Lower leg skin (tissue), 4 donors: ENCODE data around the gene CACNA1S. TPM values are rescaled to one million over a fixed set of nuclear protein-coding genes. Genes with fewer than 3 reads are reported as not detected.

Source experiments
- DNase-seq, 2 donors: peaks; one replicate each; pipeline ENCODE4 v3.0.0-alpha.2; 2019; ENCODE audit warnings: low spot score in 2 of 2
- H3K4me3 ChIP-seq: fragments of 200-600 bp; sonication (generic); 2 replicates; pipeline ENCODE4 v1.5.1; 2017; ENCODE audit warnings: mild to moderate bottlenecking, low read depth; ENCODE audit not compliant: poor library complexity, severe bottlenecking
- POLR2A ChIP-seq, 2 donors: fragments of 450-650 bp; IDR thresholded peaks; one replicate each; pipeline ENCODE4 v1.6.1; 2016 to 2017; ENCODE audit warnings: antibody characterized with exemption in 2 of 2, mild to moderate bottlenecking in 1 of 2, moderate library complexity in 1 of 2
- WGBS, 2 donors: methylation state at CpG; one replicate each; pipeline ENCODE4 v1.1.5; 2018; 5-methylcytosine and 5-hydroxymethylcytosine counted together
- intact Hi-C: fragments of 100-400 bp; cut with DNase I; formaldehyde crosslinking; loops from one replicate; pipeline ENCODE4 v1.15.0; 2023; ENCODE audit warnings: low total_unique reads
- total RNA-seq, 4 donors: library from RNA; depleted of rRNA; stranded (reverse); fragments of >200 nt; gene quantifications; one replicate each; pipeline ENCODE4 v1.1.0, GENCODE V29; 2016
- TF ChIP-seq, protein P1 (sequence below), 3 donors: fragments of 450-650 bp; IDR thresholded peaks; one replicate each; pipeline ENCODE4 v1.5.1; 2016; ENCODE audit warnings: antibody characterized with exemption in 3 of 3, mild to moderate bottlenecking in 3 of 3, moderate library complexity in 2 of 3

Gene CACNA1S
- total RNA-seq, 4 donors from 2014 or later: 0.04 TPM; not detected in 3

DNA sequence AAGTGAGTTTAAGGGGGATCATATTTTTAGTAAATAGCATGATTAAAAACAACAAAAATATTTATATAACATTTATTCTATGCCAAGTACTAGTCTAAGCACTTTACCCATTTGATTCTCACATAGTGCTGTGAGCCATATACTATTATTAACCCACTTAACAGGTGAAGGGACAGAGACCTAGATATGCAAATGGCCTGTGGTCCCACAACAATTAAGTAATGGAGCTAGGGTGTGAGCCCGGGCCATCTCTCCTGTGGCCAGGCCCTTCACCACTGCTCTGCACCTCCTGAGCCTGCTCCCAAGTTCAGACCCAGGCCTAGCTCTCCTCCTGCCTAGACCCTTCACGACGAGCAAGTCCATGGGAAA lies 14.2 kb upstream of the CACNA1S start:
- TF ChIP-seq, protein P1, sequence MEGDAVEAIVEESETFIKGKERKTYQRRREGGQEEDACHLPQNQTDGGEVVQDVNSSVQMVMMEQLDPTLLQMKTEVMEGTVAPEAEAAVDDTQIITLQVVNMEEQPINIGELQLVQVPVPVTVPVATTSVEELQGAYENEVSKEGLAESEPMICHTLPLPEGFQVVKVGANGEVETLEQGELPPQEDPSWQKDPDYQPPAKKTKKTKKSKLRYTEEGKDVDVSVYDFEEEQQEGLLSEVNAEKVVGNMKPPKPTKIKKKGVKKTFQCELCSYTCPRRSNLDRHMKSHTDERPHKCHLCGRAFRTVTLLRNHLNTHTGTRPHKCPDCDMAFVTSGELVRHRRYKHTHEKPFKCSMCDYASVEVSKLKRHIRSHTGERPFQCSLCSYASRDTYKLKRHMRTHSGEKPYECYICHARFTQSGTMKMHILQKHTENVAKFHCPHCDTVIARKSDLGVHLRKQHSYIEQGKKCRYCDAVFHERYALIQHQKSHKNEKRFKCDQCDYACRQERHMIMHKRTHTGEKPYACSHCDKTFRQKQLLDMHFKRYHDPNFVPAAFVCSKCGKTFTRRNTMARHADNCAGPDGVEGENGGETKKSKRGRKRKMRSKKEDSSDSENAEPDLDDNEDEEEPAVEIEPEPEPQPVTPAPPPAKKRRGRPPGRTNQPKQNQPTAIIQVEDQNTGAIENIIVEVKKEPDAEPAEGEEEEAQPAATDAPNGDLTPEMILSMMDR (IDR thresholded peaks at IDR 0.05): no peak
- TF ChIP-seq POLR2A (IDR thresholded peaks at IDR 0.05): no peak

DNA sequence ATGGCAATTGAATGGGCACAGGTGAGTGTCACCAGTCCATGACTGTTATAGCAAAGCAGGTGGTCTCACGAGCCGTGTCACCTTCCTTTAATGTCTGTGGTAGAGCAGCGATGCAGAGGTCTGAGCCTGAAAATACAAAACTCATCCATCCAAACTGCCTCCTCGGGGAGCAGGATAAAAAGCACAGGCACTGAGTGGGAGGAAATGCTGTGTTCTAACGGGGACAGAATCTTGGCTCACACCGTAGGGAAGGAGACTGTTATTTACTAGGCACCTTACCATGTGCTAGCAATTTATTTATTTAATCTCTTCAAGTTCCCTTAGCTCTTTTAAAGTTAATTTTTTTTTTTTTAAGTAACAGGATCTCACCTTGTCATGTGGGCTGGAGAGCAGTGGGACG lies 13.6 kb upstream of the CACNA1S start:
- H3K4me3 ChIP-seq: no peak overlapping the region
- intact Hi-C loops: no loop called here
- no peak for DNase-seq
- 74 to 76% methylated on average over 7 of the region's 7 CpGs for WGBS, 2 donors
- TF ChIP-seq POLR2A (IDR thresholded peaks at IDR 0.05): no peak
- TF ChIP-seq, protein P1 (IDR thresholded peaks at IDR 0.05): no peak

More for the DNA sequence above, 14.2 kb upstream of the CACNA1S start:
- intact Hi-C loops: no loop called here
- no peak for DNase-seq
- WGBS, 2 donors: 75 to 91% methylated on average over 3 of the region's 3 CpGs
- no peak overlapping the region for H3K4me3 ChIP-seq

DNA sequence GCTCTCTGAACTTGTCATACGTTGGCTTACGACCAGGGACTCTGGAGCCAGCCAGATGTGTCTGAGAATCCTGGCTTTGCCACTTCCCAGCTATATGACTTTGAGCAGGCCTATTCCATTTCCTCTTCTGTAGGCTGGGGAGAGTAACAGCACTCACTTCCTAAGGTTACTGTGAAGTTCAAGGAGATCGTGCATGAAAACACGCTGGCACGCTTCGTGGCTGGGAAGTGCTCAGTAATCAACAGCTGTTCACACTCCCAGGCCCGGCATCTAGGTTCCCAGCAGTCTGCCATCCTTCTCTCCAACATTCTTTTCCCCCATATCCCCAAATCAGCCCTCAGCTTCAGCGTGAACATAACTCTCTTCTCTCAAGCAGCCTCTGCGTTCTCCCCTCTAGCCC lies 12.8 kb upstream of the CACNA1S start:
- TF ChIP-seq POLR2A (IDR thresholded peaks at IDR 0.05): no peak
- TF ChIP-seq, protein P1 (IDR thresholded peaks at IDR 0.05): no peak
- intact Hi-C loops: no loop called here
- no peak overlapping the region for H3K4me3 ChIP-seq
- no peak for DNase-seq
- WGBS, 2 donors: 57 to 58% methylated on average over 9 of the region's 9 CpGs

DNA sequence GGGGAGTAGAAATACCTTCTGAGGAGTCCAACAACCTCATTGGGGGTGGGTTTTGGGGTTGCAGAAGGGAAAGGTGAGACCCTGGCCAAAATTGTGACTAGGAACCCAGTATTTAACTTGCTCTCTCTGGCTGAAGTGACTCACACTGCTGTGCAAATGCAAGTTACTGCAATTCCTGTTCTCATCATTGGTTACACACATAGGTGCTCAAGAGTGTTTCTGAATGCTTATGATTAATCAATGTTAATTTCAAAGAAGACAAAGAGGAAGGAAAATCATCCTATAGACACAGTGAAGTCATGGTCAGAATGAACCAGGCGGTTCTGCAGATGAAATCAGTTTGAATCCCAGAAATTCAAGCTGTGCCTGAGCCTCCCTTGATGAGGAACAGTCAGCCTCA lies 11.6 kb upstream of the CACNA1S start:
- DNase-seq: no peak
- WGBS, 2 donors: 94 to 100% methylated on average over 1 of the region's 1 CpG
- no peak overlapping the region for H3K4me3 ChIP-seq
- TF ChIP-seq, protein P1 (IDR thresholded peaks at IDR 0.05): no peak
- no peak for TF ChIP-seq POLR2A (IDR thresholded peaks at IDR 0.05)
- intact Hi-C loops: no loop called here

DNA sequence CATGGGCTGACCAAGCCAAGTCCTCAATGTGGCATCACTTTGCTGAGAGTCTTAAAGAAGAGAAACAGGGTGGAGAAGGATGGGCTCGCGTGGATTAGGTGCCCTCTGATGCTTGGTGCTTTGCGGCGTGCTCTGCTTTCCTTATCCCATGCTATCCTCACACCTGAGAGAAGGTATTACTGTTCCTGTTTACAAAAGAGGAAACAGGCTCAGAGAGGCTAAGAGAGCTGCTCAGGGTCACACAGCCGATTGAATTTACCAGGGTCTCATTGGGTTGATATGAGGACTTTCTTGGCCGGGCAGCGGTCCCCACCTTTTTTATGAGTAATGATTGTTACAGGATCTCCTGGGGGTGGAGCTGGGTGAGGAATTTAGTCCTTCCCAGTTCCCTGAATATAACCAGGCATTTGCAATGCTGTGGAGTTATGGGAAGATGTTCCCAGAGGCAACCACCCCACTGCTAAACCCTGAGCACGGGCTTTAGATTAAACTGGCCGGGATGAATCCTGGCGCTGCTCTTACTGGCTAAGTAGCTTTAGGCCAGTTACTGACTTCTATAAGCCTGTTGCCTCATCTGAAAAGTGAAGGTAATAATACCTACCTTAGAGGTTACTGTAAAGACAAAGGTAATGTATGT lies 10.2 kb upstream of the CACNA1S start:
- intact Hi-C loops: no loop called here
- WGBS, 2 donors: 88 to 92% methylated on average over 10 of the region's 10 CpGs

More for the DNA sequence above, 10.2 kb upstream of the CACNA1S start:
- no peak for DNase-seq
- TF ChIP-seq, protein P1 (IDR thresholded peaks at IDR 0.05): no peak
- no peak for TF ChIP-seq POLR2A (IDR thresholded peaks at IDR 0.05)
- no peak overlapping the region for H3K4me3 ChIP-seq
